Activated B cell treated with CpG ODN at 0.5 μM for 24 hours (primary cell): ENCODE measurements around the gene RYR2. TPM values are rescaled to one million over a fixed set of nuclear protein-coding genes. Genes with fewer than 3 reads are reported as not detected.

Experiments used
- ATAC-seq: fragments of 200-7000 bp; cut with Tn5 transposase; one replicate; pipeline ENCODE4 v1.10.0; 2021; ENCODE audit warnings: low read depth, mild to moderate bottlenecking, moderate library complexity
- CTCF ChIA-PET: fragments of 350-600 bp; sonication (Branson Sonifier 250); formaldehyde crosslinking; loops from one replicate; lab custom pipeline; 2021; ENCODE audit warnings: antibody characterized with exemption; lab: Charles Lee
- POLR2A ChIA-PET: fragments of 350-600 bp; sonication (Branson Sonifier 250); formaldehyde crosslinking; loops from one replicate; lab custom pipeline; 2021; ENCODE audit warnings: antibody characterized with exemption; lab: Charles Lee
- DNase-seq: peaks from one replicate; pipeline ENCODE4 v3.0.0; 2022
- H3K27ac Mint-ChIP-seq: one replicate; pipeline ENCODE4 v1.8.0; 2020; ENCODE audit warnings: mixed read lengths
- H3K27me3 Mint-ChIP-seq: one replicate; pipeline ENCODE4 v1.8.0; 2021; ENCODE audit warnings: mixed read lengths
- H3K36me3 Mint-ChIP-seq: one replicate; pipeline ENCODE4 v1.8.0; 2021; ENCODE audit warnings: low read depth, mixed read lengths
- H3K4me1 Mint-ChIP-seq: one replicate; pipeline ENCODE4 v1.8.0; 2021; ENCODE audit warnings: mixed read lengths
- H3K4me3 Mint-ChIP-seq: one replicate; pipeline ENCODE4 v1.8.0; 2020; ENCODE audit warnings: mild to moderate bottlenecking, mixed read lengths
- H3K9me3 Mint-ChIP-seq: one replicate; pipeline ENCODE4 v1.8.0; 2020; ENCODE audit warnings: mixed read lengths
- CTCF ChIP-seq: fragments of 200-600 bp; IDR thresholded peaks from one replicate; pipeline ENCODE4 v1.8.0; 2022; ENCODE audit warnings: antibody characterized with exemption, mild to moderate bottlenecking
- intact Hi-C: fragments of 100-400 bp; cut with micrococcal nuclease; formaldehyde crosslinking; loops from one replicate; pipeline ENCODE4 v1.15.1; 2024
- total RNA-seq: library from RNA; stranded (reverse); gene quantifications from 2 replicates; pipeline ENCODE4 v1.2.3, GENCODE V29; 2022

The RYR2 gene
- total RNA-seq, 1 donor from 2014 or later, result not detected

- no peak for TF ChIP-seq CTCF
- H3K9me3 Mint-ChIP-seq, result no peaks in the 10 kb centered on the region
- no peak overlapping the region for H3K4me3 Mint-ChIP-seq
- H3K36me3 Mint-ChIP-seq, result no peaks in the 10 kb centered on the region
- intact Hi-C loops, result no loop called here
- no peak overlapping the region for H3K27ac Mint-ChIP-seq
- no peaks in the 10 kb centered on the region for H3K4me1 Mint-ChIP-seq
- no peaks in the 10 kb centered on the region for H3K27me3 Mint-ChIP-seq
- ChIA-PET CTCF (no interaction called here), POLR2A (no interaction called here)
- DNase-seq, result no peak
- no peak for ATAC-seq
Measured at GRCh38 chr1:237191403-237191802, 149.4 kb downstream of the RYR2 start.

DNA sequence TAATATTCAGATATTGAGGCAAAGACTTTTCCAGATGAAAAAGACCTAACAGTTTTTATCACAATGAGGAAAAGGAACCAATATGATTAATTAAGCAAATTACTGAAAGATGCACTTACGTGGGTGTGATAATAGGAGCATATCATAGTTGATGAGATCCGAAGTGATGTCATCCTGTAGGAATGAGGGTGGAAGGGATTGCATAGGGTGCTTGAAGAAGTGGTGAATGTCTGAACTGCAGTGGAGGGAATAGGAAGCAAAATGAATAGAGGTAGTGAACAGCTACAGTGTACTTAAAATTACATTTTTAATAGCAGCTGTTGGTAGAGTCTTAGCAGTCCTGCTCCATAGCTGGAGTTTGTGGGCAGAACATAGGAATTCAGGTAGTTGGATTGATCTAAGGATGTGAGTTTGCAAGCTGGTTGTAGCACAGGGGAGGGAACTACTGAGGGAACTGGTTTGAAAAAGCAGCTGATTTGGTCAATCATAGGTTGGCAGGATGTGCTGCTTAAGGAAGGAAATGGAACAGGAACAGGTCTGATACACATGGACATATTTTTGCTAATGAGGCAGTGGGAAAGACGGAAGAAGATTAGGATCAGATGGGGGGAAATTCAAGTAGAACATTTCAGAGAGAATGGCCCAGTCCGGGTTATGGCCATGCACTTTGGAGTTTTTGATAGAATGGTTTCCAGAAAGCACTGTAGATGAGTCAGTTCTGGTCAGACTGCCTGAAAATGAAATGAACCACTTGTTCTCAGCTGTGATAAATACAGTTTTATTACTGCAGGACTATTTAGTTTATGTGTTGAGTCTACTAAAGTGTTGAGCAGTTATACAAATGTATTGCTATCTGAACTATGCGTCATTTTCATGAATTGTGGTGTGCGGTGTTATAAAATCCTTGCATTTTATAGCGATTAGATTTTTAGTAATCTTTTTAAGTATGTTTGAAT, 155.8 kb downstream of the RYR2 start:
- no peaks in the 10 kb centered on the region for H3K9me3 Mint-ChIP-seq
- POLR2A ChIA-PET, result no interaction called here
- DNase-seq (no peak), ATAC-seq (no peak)
- CTCF ChIA-PET, result no interaction called here
- H3K4me3 Mint-ChIP-seq, result no peak overlapping the region
- intact Hi-C loops, result no loop called here
- no peaks in the 10 kb centered on the region for H3K27me3 Mint-ChIP-seq
- no peak overlapping the region for H3K27ac Mint-ChIP-seq
- no peaks in the 10 kb centered on the region for H3K36me3 Mint-ChIP-seq
- H3K4me1 Mint-ChIP-seq, result no peaks in the 10 kb centered on the region
- no peak for TF ChIP-seq CTCF

GRCh38 chr1:237199026-237199425, 157.0 kb downstream of the RYR2 start:
- TF ChIP-seq CTCF, result no peak
- Mint-ChIP-seq H3K9me3 (no peaks in the 10 kb centered on the region), H3K27me3 (no peaks in the 10 kb centered on the region), H3K4me1 (no peaks in the 10 kb centered on the region), H3K27ac (no peak overlapping the region), H3K4me3 (no peak overlapping the region), H3K36me3 (no peaks in the 10 kb centered on the region)
- intact Hi-C loops, result no loop called here
- ATAC-seq (no peak), DNase-seq (no peak)
- CTCF ChIA-PET, result no interaction called here
- POLR2A ChIA-PET, result no interaction called here

GRCh38 chr1:237201155-237201554, 159.2 kb downstream of the RYR2 start:
- Mint-ChIP-seq H3K36me3 (no peaks in the 10 kb centered on the region), H3K4me1 (no peaks in the 10 kb centered on the region), H3K4me3 (no peak overlapping the region), H3K27ac (no peak overlapping the region), H3K9me3 (no peaks in the 10 kb centered on the region), H3K27me3 (no peaks in the 10 kb centered on the region)
- ChIA-PET POLR2A (no interaction called here), CTCF (no interaction called here)
- DNase-seq (no peak), ATAC-seq (no peak)
- intact Hi-C loops, result no loop called here
- TF ChIP-seq CTCF, result no peak

DNA sequence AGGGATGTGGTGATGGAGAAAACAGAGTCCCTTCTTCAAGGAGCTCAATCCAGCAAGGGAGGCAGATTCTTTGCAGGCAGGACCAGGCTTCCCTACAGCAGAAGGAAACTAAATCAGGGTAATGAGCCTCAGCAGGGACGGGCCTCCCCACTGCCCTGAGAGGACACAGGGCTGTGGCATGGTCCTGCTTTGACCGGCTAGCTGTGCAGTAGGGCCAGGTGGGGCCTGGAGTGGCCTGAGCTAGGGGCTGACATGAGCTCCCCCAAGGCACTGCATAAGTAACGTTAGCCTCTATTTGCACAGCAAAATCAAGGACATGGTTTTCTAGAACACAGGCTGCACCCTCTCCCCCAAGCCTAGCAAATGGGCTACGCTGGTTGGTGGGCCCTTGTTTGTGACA, 162.9 kb downstream of the RYR2 start:
- Mint-ChIP-seq H3K9me3 (no peaks in the 10 kb centered on the region), H3K4me1 (no peaks in the 10 kb centered on the region), H3K27ac (no peak overlapping the region), H3K36me3 (no peaks in the 10 kb centered on the region), H3K4me3 (no peak overlapping the region), H3K27me3 (no peaks in the 10 kb centered on the region)
- no peak for DNase-seq
- POLR2A ChIA-PET, result no interaction called here
- TF ChIP-seq CTCF, result no peak
- CTCF ChIA-PET, result no interaction called here
- intact Hi-C loops, result no loop called here
- no peak for ATAC-seq
